ENCODE results near the gene DHRS12. TPM values are rescaled to one million over a fixed set of nuclear protein-coding genes. Genes with fewer than 3 reads are reported as not detected.

Gene DHRS12
- total RNA-seq, 1 experiment from 2014 or later = 8.8 TPM

DNA sequence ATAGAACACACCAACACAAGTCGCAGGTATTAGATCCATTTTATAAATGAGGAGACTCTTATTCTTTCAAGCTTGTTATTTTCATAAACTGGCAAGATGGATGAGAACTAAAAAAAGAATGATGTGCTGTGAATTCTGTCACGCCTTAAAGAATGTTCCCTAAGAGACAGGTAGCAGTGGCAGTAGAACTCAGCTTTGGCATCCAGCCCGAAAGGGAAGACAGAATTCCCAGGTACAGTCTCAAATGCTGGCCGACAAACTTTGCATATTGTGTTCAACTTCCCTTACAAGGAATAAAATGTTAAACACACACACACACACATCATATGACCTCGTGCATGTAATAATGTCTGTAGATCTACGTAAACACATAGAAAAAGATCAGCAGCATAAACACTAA lies 37.8 kb upstream of the DHRS12 start:
- no CpG with 5 or more reads among the region's 6 CpGs for WGBS (ENCODE audit: extremely low coverage, insufficient read length, low lambda C conversion rate)
- Histone ChIP-seq H2AK5ac (ENCODE audit: insufficient read length, low read length) (no peak overlapping the region), H3T11ph (ENCODE audit: low read length) (no peak overlapping the region), H2BK15ac (ENCODE audit: low read depth, low read length) (no peak overlapping the region), H3K14ac (ENCODE audit: insufficient read depth, low read length) (no peak overlapping the region), H3K4me2 (ENCODE audit: insufficient read depth, insufficient read length, low read length) (no peak overlapping the region), H3K9ac (ENCODE audit: extremely low read depth, insufficient read length, low read length) (no peak overlapping the region), H3K23ac (ENCODE audit: insufficient read length, low read depth, low read length) (no peak overlapping the region), H3K4ac (ENCODE audit: low read depth, low read length) (no peak overlapping the region), H3K4me1 (ENCODE audit: insufficient read depth, low read length) (no peaks in the 10 kb centered on the region), H3K23me2 (ENCODE audit: insufficient read length, low read depth, low read length, poor library complexity, severe bottlenecking) (no peaks in the 10 kb centered on the region), H2BK12ac (ENCODE audit: insufficient read length, low read depth, low read length) (no peak overlapping the region), H3K9me3 (ENCODE audit: control insufficient read depth, low read depth, low read length) (no peaks in the 10 kb centered on the region), H2BK20ac (ENCODE audit: low read depth, low read length, poor library complexity, severe bottlenecking) (no peak overlapping the region), H3K79me2 (ENCODE audit: insufficient read depth, low read length) (no peaks in the 10 kb centered on the region), H4K8ac (replicated peaks; ENCODE audit: insufficient read length, low read depth, low read length) (no peak overlapping the region), H3K79me1 (ENCODE audit: insufficient read depth, low read depth, low read length, poor library complexity, severe bottlenecking) (no peaks in the 10 kb centered on the region), H4K91ac (ENCODE audit: insufficient read length, low read depth, low read length) (no peak overlapping the region), H3K27me3 (ENCODE audit: insufficient read depth, low read length) (no peaks in the 10 kb centered on the region), H3K27ac (ENCODE audit: insufficient read length, low read depth, low read length) (no peak overlapping the region), H2BK5ac (ENCODE audit: insufficient read length, low read length) (no peak overlapping the region), H2BK120ac (ENCODE audit: low read depth, low read length, poor library complexity, severe bottlenecking) (no peak overlapping the region), H2AFZ (ENCODE audit: low read length) (no peak overlapping the region), H3K56ac (ENCODE audit: insufficient read length, low read depth, low read length) (no peak overlapping the region), H4K20me1 (ENCODE audit: control insufficient read depth, insufficient read depth, insufficient read length) (no peaks in the 10 kb centered on the region), H4K5ac (ENCODE audit: insufficient read length, low read depth, low read length) (no peak overlapping the region), H3K18ac (ENCODE audit: insufficient read length, low read depth, low read length) (no peak overlapping the region)
- no peak overlapping the region for H3K27ac Mint-ChIP-seq
- H3K4me3 Mint-ChIP-seq = no peak overlapping the region
- H3K36me3 Mint-ChIP-seq (ENCODE audit: insufficient read depth in 1 of 3, low read depth in 3 of 3) = no peaks in the 10 kb centered on the region; a peak in 1 of 7 replicates
- H3K9me3 Mint-ChIP-seq = peaks cover 0 to 3% of the 10 kb centered on the region in 2 experiments; a peak in 1 of 5 replicates
- TF ChIP-seq, protein P1, sequence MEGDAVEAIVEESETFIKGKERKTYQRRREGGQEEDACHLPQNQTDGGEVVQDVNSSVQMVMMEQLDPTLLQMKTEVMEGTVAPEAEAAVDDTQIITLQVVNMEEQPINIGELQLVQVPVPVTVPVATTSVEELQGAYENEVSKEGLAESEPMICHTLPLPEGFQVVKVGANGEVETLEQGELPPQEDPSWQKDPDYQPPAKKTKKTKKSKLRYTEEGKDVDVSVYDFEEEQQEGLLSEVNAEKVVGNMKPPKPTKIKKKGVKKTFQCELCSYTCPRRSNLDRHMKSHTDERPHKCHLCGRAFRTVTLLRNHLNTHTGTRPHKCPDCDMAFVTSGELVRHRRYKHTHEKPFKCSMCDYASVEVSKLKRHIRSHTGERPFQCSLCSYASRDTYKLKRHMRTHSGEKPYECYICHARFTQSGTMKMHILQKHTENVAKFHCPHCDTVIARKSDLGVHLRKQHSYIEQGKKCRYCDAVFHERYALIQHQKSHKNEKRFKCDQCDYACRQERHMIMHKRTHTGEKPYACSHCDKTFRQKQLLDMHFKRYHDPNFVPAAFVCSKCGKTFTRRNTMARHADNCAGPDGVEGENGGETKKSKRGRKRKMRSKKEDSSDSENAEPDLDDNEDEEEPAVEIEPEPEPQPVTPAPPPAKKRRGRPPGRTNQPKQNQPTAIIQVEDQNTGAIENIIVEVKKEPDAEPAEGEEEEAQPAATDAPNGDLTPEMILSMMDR (conservative IDR thresholded peaks at IDR 0.05) = no peak
- H3K27me3 Mint-ChIP-seq (ENCODE audit: low read depth) = peaks cover 1% of the 10 kb centered on the region
- H3K4me1 Mint-ChIP-seq = peaks cover 9 to 12% of the 10 kb centered on the region in 2 experiments
- no peak for DNase-seq
